Measurements from ENCODE around the gene SNCAIP.

SNCAIP gene

GRCh38 chr5:122311961-122312590 is at the start of gene SNCAIP:
Gene SNCAIP, plus strand, starts transcription at chr5:122312237. Its CDS starts 78,898 bp downstream, at chr5:122391135.
- peak; percentile 82 for DNase-seq (ENCODE audit: low read depth, low spot score)

GRCh38 chr5:122263352-122264030 is 48.5 kb upstream of the SNCAIP start:
- DNase-seq (ENCODE audit: low read depth, low spot score), result peak; percentile 74

GRCh38 chr5:122264610-122265009 is 47.4 kb upstream of the SNCAIP start:
- DNase-seq (ENCODE audit: low read depth, low spot score), result peak; percentile 61

- DNase-seq (ENCODE audit: low read depth, low spot score), result no peak
Observed at GRCh38 chr5:122267185-122267584, 44.9 kb upstream of the SNCAIP start.

- no peak for DNase-seq (ENCODE audit: low read depth, low spot score)
Observed at GRCh38 chr5:122273696-122274095, 38.3 kb upstream of the SNCAIP start.

- DNase-seq (ENCODE audit: low read depth, low spot score), result no peak
Observed at GRCh38 chr5:122283592-122283991, 28.4 kb upstream of the SNCAIP start.

GRCh38 chr5:122286541-122286940 is 25.5 kb upstream of the SNCAIP start:
- DNase-seq (ENCODE audit: low read depth, low spot score), result no peak

- no peak for DNase-seq (ENCODE audit: low read depth, low spot score)
Observed at GRCh38 chr5:122287101-122287500, 24.9 kb upstream of the SNCAIP start.

- peak; percentile 32 for DNase-seq (ENCODE audit: low read depth, low spot score)
Observed at GRCh38 chr5:122291000-122291901, 20.8 kb upstream of the SNCAIP start.

GRCh38 chr5:122292332-122292731 is 19.7 kb upstream of the SNCAIP start:
- DNase-seq (ENCODE audit: low read depth, low spot score), result no peak

- no peak for DNase-seq (ENCODE audit: low read depth, low spot score)
Observed at GRCh38 chr5:122295138-122295537, 16.9 kb upstream of the SNCAIP start.

GRCh38 chr5:122296871-122297270 is 15.2 kb upstream of the SNCAIP start:
- DNase-seq (ENCODE audit: low read depth, low spot score), result no peak

GRCh38 chr5:122297587-122298298 is 14.3 kb upstream of the SNCAIP start:
- DNase-seq (ENCODE audit: low read depth, low spot score), result no peak

GRCh38 chr5:122300374-122300773 is 11.7 kb upstream of the SNCAIP start:
- DNase-seq (ENCODE audit: low read depth, low spot score), result no peak

GRCh38 chr5:122301016-122301415 is 11.0 kb upstream of the SNCAIP start:
- DNase-seq (ENCODE audit: low read depth, low spot score), result no peak

- no peak for DNase-seq (ENCODE audit: low read depth, low spot score)
Observed at GRCh38 chr5:122304471-122305215, 7.4 kb upstream of the SNCAIP start.

- no peak for DNase-seq (ENCODE audit: low read depth, low spot score)
Observed at GRCh38 chr5:122306461-122306860, 5.6 kb upstream of the SNCAIP start.

GRCh38 chr5:122310889-122311288 is 1.1 kb upstream of the SNCAIP start:
- DNase-seq (ENCODE audit: low read depth, low spot score), result no peak

- peak; percentile 53 for DNase-seq (ENCODE audit: low read depth, low spot score)
Observed at GRCh38 chr5:122311497-122311960, 508 bp upstream of the SNCAIP start.

GRCh38 chr5:122312591-122313406 is 762 bp downstream of the SNCAIP start:
- peak; percentile 72 for DNase-seq (ENCODE audit: low read depth, low spot score)

All from astrocyte of the hippocampus (primary cell).